OCI-LY7 (cell line): ENCODE data around the gene PIGBOS1.

ENCODE experiments used
- CTCF ChIP-seq: fragments of 200-600 bp; sonication (generic); conservative IDR thresholded peaks from 2 replicates; pipeline ENCODE4 v1.5.1; 2014; ENCODE audit warnings: mild to moderate bottlenecking, antibody characterized with exemption, low read length, moderate library complexity, mixed read lengths
- EZH2phosphoT487 ChIP-seq: fragments of 200-600 bp; sonication (generic); IDR thresholded peaks from 2 replicates; pipeline ENCODE4 v1.6.1; 2018; ENCODE audit warnings: low read depth, borderline replicate concordance, mild to moderate bottlenecking, mixed run types, antibody characterized with exemption, low read length, moderate library complexity, mixed read lengths

- TF ChIP-seq CTCF: no peak
- no peak for TF ChIP-seq EZH2phosphoT487
Measured at GRCh38 chr15:55283379-55284147, 35.4 kb downstream of the PIGBOS1 start.
